Activated CD8-positive, alpha-beta memory T cell treated with anti-CD3 and anti-CD28 coated beads, Interleukin-2, amount 50 U/mL, for 4 hours (primary cell): Measurements from ENCODE around the gene ZNF215.
"Not testable (repeated sequence)": the region's sequence is repeated elsewhere in the genome, so short reads cannot be mapped to it uniquely, and the experiment has no call there.

Source experiments
- DNase-seq: peaks from one replicate; pipeline ENCODE4 v3.0.0-alpha.2; 2020

ZNF215 gene

DNA sequence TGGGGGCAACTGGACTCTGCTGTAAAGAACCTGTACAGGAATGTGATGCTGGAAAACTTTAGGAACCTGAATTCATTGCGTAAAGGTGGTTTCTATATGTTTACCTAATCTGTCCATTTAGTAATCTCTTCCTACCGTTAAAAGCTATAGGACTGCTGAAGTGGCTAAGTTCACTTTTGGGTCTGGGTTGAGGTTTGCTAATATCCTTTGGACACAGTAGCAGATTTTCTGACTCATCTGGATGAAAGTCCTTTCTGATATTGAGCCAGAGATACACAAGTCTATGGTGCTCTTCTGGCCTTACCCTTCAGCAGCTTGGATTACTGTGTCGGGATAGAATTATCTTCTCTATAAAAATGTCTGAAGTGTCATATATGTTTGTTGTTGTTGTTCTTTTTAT is 16.9 kb downstream of the ZNF215 start:
- DNase-seq, result no peak

DNA sequence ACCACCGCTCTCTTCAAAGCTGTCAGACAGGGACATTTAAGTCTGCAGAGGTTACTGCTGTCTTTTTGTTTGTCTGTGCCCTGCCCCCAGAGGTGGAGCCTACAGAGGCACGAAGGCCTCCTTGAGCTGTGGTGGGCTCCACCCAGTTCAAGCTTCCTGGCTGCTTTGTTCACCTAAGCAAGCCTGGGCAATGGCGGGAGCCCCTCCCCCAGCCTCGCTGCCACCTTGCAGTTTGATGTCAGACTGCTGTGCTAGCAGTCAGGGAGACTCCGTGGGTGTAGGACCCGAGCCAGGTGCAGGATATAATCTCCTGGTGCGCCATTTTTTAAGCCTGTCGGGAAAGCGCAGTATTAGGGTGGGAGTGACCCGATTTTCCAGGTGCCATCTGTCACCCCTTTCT is 28.0 kb downstream of the ZNF215 start:
- DNase-seq, result not testable (repeated sequence)

DNA sequence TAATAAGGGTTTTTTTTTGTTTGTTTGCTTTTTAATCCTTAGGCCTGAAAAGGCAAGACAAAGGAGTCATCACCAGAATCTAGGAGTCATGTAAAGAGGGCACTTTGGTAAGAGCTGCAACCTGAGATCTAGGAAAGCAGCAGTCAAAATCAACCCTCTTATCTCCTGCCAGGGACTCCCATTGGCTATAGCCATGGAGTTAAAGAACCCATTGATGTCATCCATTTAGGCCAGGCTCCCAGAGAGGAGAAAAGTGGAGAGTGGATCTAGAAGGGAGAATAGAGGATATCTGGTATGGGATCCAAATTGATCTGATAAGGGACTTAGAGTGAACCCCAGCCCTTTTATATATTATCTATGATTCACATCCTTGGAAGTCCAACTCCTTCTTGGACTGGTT is 35.9 kb downstream of the ZNF215 start:
- DNase-seq, result no peak

- no peak for DNase-seq
Observed at GRCh38 chr11:6962673-6963072, 36.4 kb downstream of the ZNF215 start.

- no peak for DNase-seq
Observed at GRCh38 chr11:6968816-6969215, 42.6 kb downstream of the ZNF215 start.

GRCh38 chr11:6969854-6970253 is 43.6 kb downstream of the ZNF215 start:
- DNase-seq, result not testable (repeated sequence)

DNA sequence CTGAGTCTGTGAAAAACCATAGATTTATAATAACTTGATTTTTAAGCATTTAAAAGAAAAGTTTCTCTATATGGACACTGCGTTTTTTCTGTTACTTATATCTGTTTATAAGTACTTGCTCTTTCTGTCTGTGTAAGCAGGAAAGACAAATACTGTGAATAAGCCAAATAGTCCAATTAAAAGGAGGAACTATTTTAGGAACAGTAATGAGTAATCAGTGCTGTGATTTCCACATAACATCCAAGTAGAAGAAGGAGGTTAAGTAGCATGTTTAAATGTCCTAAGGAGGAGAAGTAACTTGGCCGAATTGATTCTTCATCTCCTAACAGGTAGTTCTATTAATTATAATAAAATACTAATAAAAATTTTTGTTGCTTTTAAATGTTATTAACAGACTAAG is 53.1 kb downstream of the ZNF215 start:
- DNase-seq, result no peak

DNA sequence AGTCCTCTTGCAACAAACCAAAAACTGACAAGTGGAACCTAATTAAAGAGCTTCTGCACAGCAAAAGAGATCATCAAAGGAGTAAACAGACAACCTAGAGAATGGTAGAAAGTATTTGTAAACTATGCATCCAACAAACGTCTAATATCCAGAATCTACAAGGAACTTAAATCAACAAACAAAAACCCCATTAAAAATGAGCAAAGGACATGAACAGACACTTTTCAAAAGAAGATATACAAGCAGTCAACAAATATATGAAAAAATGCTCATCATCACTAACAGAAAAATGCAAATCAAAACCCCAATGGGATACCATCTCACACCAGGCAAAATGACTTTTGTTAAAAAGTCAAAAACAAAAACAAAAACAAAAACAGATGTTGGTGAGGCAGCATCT is 60.3 kb downstream of the ZNF215 start:
- DNase-seq, result no peak

GRCh38 chr11:6988506-6988905 is 62.3 kb downstream of the ZNF215 start:
- no peak for DNase-seq

DNA sequence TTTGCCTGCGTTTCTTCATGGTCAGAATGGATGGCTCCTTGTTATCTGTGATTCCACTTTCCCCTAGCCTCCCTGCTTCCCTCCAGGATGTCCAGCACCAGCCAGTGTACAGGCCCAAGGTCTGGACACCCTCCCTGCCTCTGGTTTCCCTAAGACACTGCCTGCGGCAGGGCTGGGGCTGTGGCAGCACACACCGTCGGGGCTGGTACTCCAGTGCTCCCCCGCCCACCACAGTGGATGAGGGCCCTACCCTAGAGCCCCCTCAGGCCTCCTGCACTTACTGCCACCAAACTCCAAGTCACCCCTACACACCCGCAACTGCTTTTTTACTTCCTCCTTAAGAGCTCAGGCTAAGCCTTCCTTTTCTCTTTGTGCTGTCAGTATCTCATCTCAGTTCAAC is 65.0 kb downstream of the ZNF215 start:
- DNase-seq, result no peak

GRCh38 chr11:6992026-6992425 is 65.8 kb downstream of the ZNF215 start:
- no peak for DNase-seq

DNA sequence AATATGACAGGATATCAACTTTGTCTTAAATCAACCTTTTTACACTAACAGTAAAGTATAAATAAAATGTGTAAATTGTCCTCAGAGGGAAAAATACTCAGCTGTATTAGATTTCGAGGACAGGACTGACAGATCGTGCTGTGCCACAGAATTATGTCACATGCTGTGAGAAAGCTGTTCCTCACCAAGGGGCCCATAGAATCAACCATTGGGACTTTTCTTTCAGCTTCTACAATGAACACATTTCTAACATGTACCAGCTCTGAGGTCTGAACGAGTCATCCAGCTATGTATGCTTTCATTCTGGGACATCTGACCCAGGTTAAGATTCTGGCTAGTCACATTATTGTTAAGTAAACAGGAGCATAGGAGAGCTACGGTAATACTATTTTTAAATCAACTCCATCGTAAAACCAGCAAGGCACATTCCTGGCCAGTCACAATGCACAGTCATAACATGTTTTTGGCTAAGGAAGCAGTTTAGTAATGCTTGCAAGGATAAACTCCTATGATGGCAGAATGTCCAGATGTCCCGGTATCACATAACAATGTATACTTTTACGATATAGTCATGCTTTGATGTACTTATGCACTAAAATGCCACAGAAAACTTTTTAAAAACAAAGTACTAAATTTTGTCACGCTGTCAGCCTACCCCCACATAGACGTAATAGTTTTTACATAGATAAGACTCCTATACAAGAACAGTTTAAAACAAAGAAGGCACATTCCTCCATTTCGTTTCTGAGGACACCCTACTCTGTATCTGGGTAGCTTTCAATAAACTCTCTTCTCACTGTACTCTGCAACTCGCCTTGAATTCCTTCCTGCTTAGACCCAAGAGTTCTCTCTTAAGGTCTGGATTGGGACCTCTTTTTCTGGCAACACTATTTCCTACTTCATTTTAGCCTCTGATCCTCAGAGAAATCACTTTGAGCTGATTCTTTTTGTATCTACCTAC is 66.5 kb downstream of the ZNF215 start:
- DNase-seq, result no peak

- no peak for DNase-seq
Observed at GRCh38 chr11:6995703-6996102, 69.5 kb downstream of the ZNF215 start.

- DNase-seq, result no peak
Observed at GRCh38 chr11:7004482-7004881, 78.3 kb downstream of the ZNF215 start.
